H1 (cell line): ENCODE results near the gene ALOX15B.

Experiments
- CEBPB ChIP-seq: IDR thresholded peaks from 2 replicates; pipeline ENCODE4 v1.6.1; 2012; ENCODE audit warnings: low read depth, low read length
- CTCF ChIP-seq, 3 experiments: IDR thresholded peaks; 1 replicate in 2 of 3; 2 replicates in 1 of 3; pipeline versions ENCODE4 v1.5.1 to v1.6.1; 2011; ENCODE audit warnings: low read length in 3 of 3, mild to moderate bottlenecking in 3 of 3, inconsistent platforms in 2 of 3, low read depth in 1 of 3, moderate library complexity in 1 of 3; ENCODE audit not compliant: insufficient read depth in 1 of 3; ENCODE audit errors: control extremely low read depth in 1 of 3
- JUND ChIP-seq: IDR thresholded peaks from 2 replicates; pipeline ENCODE4 v1.6.1; 2011; ENCODE audit warnings: mild to moderate bottlenecking, improper control_type of control experiment, low read length
- MAX ChIP-seq: IDR thresholded peaks from 2 replicates; pipeline ENCODE4 v1.6.1; 2012; ENCODE audit warnings: inconsistent platforms
- PHF8 ChIP-seq: fragments of 200-600 bp; sonication (generic); conservative IDR thresholded peaks from 2 replicates; pipeline ENCODE4 v1.7.1; 2012; ENCODE audit warnings: low read depth, mild to moderate bottlenecking, inconsistent platforms, low read length, moderate library complexity
- POLR2A ChIP-seq, 2 experiments: IDR thresholded peaks; 1 replicate in 1 of 2; 2 replicates in 1 of 2; pipeline ENCODE4 v1.6.1; 2011; ENCODE audit warnings: low read depth in 2 of 2, low read length in 2 of 2, mild to moderate bottlenecking in 2 of 2; ENCODE audit errors: control extremely low read depth in 1 of 2
- POLR2AphosphoS5 ChIP-seq: IDR thresholded peaks from 2 replicates; pipeline ENCODE4 v1.6.1; 2011; ENCODE audit warnings: low read depth, low read length
- RFX5 ChIP-seq: IDR thresholded peaks from 2 replicates; pipeline ENCODE4 v1.6.1; 2011; ENCODE audit warnings: low read depth, low read length, improper control_type of control experiment, borderline replicate concordance
- SIN3A ChIP-seq, 2 experiments: IDR thresholded peaks in 1 of 2; conservative IDR thresholded peaks in 1 of 2; 2 replicates each; pipeline ENCODE4 v1.6.1; 2011 to 2012; ENCODE audit warnings: low read length in 2 of 2, improper control_type of control experiment in 1 of 2, low read depth in 1 of 2, mild to moderate bottlenecking in 1 of 2
- SIX5 ChIP-seq: IDR thresholded peaks from 2 replicates; pipeline ENCODE4 v1.6.1; 2011; ENCODE audit warnings: mild to moderate bottlenecking, low read depth, low read length
- USF2 ChIP-seq: IDR thresholded peaks from 2 replicates; pipeline ENCODE4 v1.6.1; 2011; ENCODE audit warnings: low read length, improper control_type of control experiment
- ZNF274 ChIP-seq: IDR thresholded peaks from 2 replicates; pipeline ENCODE4 v1.7.0; 2012; ENCODE audit warnings: low read length, borderline replicate concordance; ENCODE audit errors: extremely low read depth

GRCh38 chr17:8052256-8053252, 13.7 kb downstream of the ALOX15B start:
- TF ChIP-seq CTCF (IDR thresholded peaks at IDR 0.05; ENCODE audit: control extremely low read depth in 1 of 3, insufficient read depth in 1 of 3, low read depth in 1 of 3, low read length in 3 of 3) (no peak), MAX (no peak), USF2 (no peak), PHF8 (no peak), JUND (no peak), ZNF274 (no peak), POLR2AphosphoS5 (no peak), SIN3A (conservative IDR thresholded peaks at IDR 0.05 in 1 of 2, IDR thresholded peaks at IDR 0.05 in 1 of 2; ENCODE audit: low read depth in 1 of 2, low read length in 2 of 2) (no peak), CEBPB (no peak), POLR2A (IDR thresholded peaks at IDR 0.05; ENCODE audit: control extremely low read depth in 1 of 2, low read depth in 2 of 2, low read length in 2 of 2) (no peak), RFX5 (no peak), SIX5 (no peak)
